ENCODE results near the gene TRABD2B. TPM values are rescaled to one million over a fixed set of nuclear protein-coding genes. Genes with fewer than 3 reads are reported as not detected.

The TRABD2B gene
- total and polyA plus RNA-seq, 2 of the 13 experiments (the other 11 are each of a cell fraction or from before 2014, with no cell fraction given), result 0.04 TPM; not detected in 1

DNA sequence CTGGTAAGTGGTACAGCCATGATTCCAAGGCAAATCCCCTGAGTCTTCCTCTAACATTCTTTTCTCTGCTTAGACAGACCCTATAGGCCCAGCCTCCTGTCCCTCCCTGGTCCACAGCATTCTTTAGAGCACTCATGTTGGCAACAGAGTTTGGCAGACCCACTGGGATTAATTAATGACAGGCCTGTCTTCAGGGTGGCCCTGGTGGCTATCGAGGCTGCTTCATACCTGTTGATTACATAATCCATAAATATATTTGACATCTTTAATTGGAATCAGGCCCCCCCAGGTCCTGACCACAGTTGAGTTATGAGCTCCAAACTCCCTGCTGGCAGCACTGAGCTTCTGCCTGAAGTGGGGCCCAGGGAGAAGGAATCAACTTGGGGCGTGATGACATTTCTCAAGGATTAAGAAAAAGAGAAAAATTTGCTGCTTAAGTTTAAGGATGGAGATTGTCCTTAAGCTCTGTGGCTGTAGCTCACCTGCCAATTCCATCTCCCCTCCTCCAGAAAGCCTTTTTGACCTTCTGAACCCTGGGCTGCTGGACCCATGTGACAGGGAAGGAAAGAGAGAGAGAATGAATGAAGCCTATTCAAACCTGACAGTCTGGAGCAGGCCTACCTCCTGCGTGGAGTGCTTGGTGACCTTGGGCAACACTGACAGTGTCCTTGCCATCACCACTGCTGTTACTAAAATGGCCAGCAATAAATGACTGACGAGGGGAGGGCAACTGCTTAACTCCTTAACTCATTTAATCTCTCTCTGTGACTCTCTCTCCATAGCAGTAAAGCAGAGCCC, 156.6 kb downstream of the TRABD2B start (continued):
- no peak for TF ChIP-seq KDM6A (CRISPR knock-in tag; IDR thresholded peaks at IDR 0.05; ENCODE audit: low read depth)
- no peak for TF ChIP-seq KLF12 (CRISPR knock-in tag; IDR thresholded peaks at IDR 0.05; ENCODE audit: borderline replicate concordance)
- no peak for TF ChIP-seq MTF2 (CRISPR knock-in tag; IDR thresholded peaks at IDR 0.05; ENCODE audit: borderline replicate concordance)
- TF ChIP-seq, protein P1, sequence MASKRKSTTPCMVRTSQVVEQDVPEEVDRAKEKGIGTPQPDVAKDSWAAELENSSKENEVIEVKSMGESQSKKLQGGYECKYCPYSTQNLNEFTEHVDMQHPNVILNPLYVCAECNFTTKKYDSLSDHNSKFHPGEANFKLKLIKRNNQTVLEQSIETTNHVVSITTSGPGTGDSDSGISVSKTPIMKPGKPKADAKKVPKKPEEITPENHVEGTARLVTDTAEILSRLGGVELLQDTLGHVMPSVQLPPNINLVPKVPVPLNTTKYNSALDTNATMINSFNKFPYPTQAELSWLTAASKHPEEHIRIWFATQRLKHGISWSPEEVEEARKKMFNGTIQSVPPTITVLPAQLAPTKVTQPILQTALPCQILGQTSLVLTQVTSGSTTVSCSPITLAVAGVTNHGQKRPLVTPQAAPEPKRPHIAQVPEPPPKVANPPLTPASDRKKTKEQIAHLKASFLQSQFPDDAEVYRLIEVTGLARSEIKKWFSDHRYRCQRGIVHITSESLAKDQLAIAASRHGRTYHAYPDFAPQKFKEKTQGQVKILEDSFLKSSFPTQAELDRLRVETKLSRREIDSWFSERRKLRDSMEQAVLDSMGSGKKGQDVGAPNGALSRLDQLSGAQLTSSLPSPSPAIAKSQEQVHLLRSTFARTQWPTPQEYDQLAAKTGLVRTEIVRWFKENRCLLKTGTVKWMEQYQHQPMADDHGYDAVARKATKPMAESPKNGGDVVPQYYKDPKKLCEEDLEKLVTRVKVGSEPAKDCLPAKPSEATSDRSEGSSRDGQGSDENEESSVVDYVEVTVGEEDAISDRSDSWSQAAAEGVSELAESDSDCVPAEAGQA (IDR thresholded peaks at IDR 0.05; ENCODE audit: low read depth), result no peak
- TF ChIP-seq, protein P1 (CRISPR knock-in tag; IDR thresholded peaks at IDR 0.05; ENCODE audit: borderline replicate concordance), result no peak
- no peak for TF ChIP-seq ZNF441 (CRISPR knock-in tag; IDR thresholded peaks at IDR 0.05; ENCODE audit: borderline replicate concordance)
- TF ChIP-seq ZFYVE20 (CRISPR knock-in tag; IDR thresholded peaks at IDR 0.05; ENCODE audit: borderline replicate concordance, low read depth), result no peak
- peak; percentile 68 for TF ChIP-seq FOXO1 (CRISPR knock-in tag; IDR thresholded peaks at IDR 0.05)
- TF ChIP-seq, protein P2, sequence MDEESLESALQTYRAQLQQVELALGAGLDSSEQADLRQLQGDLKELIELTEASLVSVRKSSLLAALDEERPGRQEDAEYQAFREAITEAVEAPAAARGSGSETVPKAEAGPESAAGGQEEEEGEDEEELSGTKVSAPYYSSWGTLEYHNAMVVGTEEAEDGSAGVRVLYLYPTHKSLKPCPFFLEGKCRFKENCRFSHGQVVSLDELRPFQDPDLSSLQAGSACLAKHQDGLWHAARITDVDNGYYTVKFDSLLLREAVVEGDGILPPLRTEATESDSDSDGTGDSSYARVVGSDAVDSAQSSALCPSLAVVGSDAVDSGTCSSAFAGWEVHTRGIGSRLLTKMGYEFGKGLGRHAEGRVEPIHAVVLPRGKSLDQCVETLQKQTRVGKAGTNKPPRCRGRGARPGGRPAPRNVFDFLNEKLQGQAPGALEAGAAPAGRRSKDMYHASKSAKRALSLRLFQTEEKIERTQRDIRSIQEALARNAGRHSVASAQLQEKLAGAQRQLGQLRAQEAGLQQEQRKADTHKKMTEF (CRISPR knock-in tag; IDR thresholded peaks at IDR 0.05), result peak; percentile 54; the same call in 1 of the 2 replicates
- TF ChIP-seq, protein P3, sequence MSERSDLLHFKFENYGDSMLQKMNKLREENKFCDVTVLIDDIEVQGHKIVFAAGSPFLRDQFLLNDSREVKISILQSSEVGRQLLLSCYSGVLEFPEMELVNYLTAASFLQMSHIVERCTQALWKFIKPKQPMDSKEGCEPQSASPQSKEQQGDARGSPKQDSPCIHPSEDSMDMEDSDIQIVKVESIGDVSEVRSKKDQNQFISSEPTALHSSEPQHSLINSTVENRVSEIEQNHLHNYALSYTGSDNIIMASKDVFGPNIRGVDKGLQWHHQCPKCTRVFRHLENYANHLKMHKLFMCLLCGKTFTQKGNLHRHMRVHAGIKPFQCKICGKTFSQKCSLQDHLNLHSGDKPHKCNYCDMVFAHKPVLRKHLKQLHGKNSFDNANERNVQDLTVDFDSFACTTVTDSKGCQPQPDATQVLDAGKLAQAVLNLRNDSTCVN (CRISPR knock-in tag; IDR thresholded peaks at IDR 0.05; ENCODE audit: borderline replicate concordance), result peak; percentile 90
- no peak for TF ChIP-seq ZNF468 (CRISPR knock-in tag; IDR thresholded peaks at IDR 0.05)
- TF ChIP-seq MEF2D (CRISPR knock-in tag; IDR thresholded peaks at IDR 0.05), result 0 out of 2 replicates have a peak, but pooled peaks have one; percentile 17
- no peak for TF ChIP-seq ZMAT3 (CRISPR knock-in tag; conservative IDR thresholded peaks at IDR 0.05)
- 0 out of 2 replicates have a peak, but pooled peaks have one; percentile 30 for TF ChIP-seq ERF (CRISPR knock-in tag; IDR thresholded peaks at IDR 0.05)
- TF ChIP-seq, protein P4, sequence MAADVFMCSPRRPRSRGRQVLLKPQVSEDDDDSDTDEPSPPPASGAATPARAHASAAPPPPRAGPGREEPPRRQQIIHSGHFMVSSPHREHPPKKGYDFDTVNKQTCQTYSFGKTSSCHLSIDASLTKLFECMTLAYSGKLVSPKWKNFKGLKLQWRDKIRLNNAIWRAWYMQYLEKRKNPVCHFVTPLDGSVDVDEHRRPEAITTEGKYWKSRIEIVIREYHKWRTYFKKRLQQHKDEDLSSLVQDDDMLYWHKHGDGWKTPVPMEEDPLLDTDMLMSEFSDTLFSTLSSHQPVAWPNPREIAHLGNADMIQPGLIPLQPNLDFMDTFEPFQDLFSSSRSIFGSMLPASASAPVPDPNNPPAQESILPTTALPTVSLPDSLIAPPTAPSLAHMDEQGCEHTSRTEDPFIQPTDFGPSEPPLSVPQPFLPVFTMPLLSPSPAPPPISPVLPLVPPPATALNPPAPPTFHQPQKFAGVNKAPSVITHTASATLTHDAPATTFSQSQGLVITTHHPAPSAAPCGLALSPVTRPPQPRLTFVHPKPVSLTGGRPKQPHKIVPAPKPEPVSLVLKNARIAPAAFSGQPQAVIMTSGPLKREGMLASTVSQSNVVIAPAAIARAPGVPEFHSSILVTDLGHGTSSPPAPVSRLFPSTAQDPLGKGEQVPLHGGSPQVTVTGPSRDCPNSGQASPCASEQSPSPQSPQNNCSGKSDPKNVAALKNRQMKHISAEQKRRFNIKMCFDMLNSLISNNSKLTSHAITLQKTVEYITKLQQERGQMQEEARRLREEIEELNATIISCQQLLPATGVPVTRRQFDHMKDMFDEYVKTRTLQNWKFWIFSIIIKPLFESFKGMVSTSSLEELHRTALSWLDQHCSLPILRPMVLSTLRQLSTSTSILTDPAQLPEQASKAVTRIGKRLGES (CRISPR knock-in tag; IDR thresholded peaks at IDR 0.05; ENCODE audit: borderline replicate concordance), result no peak
- peak; percentile 41; the same call in 1 of the 2 replicates for TF ChIP-seq MIER3 (CRISPR knock-in tag; IDR thresholded peaks at IDR 0.05; ENCODE audit: borderline replicate concordance)
- no peak for TF ChIP-seq ZNF224 (CRISPR knock-in tag; IDR thresholded peaks at IDR 0.05)
